Large intestine (tissue), 12 donors: ENCODE measurements around the gene ESRP2. TPM values are rescaled to one million over a fixed set of nuclear protein-coding genes. Genes with fewer than 3 reads are reported as not detected.

ENCODE experiments used
- DNase-seq, 2 donors: peaks; one replicate each; pipeline versions ENCODE4 v3.0.0 to v3.0.0-alpha.2; 2013
- H3K27ac ChIP-seq: one replicate; pipeline ENCODE4 v1.5.1; 2013; ENCODE audit warnings: low read length
- H3K27me3 ChIP-seq: 2 replicates; pipeline ENCODE4 v1.6.1; 2013; ENCODE audit warnings: low read length; ENCODE audit not compliant: control insufficient read depth, insufficient read depth
- H3K36me3 ChIP-seq: 2 replicates; pipeline ENCODE4 v1.6.1; 2013; ENCODE audit warnings: low read length; ENCODE audit not compliant: control insufficient read depth, insufficient read depth
- H3K4me1 ChIP-seq: one replicate; pipeline ENCODE4 v1.6.1; 2013; ENCODE audit warnings: low read length; ENCODE audit not compliant: control insufficient read depth, insufficient read depth
- H3K4me3 ChIP-seq: one replicate; pipeline ENCODE4 v1.5.1; 2013; ENCODE audit warnings: low read length
- H3K9me3 ChIP-seq: one replicate; pipeline ENCODE4 v1.6.1; 2013; ENCODE audit warnings: mild to moderate bottlenecking, low read depth, low read length, moderate library complexity; ENCODE audit not compliant: control insufficient read depth
- WGBS: methylation state at CpG from one replicate; pipeline ENCODE4 v1.1.5; 2013; ENCODE audit warnings: low lambda C conversion rate; ENCODE audit not compliant: insufficient coverage; 5-methylcytosine and 5-hydroxymethylcytosine counted together
- long read RNA-seq, 11 donors: transcript quantifications; one replicate each; lab custom pipeline, GENCODE V29; 2026
- polyA plus RNA-seq: library from polyadenylated mRNA; unstranded; fragments of 120-200 nt; gene quantifications from one replicate; pipeline ENCODE4 v1.2.1, GENCODE V29; 2013

The ESRP2 gene
- 40.0 TPM for polyA plus RNA-seq
- long read RNA-seq, donor 1, partial matches to known transcripts = 0 of 2 reads
- long read RNA-seq, donor 1, other reads (novel, unspliced or antisense) = 0 of 2 reads
- long read RNA-seq, donor 2, partial matches to known transcripts = 0 of 2 reads
- long read RNA-seq, donor 2, other reads (novel, unspliced or antisense) = 0 of 2 reads
- long read RNA-seq, donor 3 = 0 reads
- long read RNA-seq, donor 4 = 0 reads
- long read RNA-seq, donor 5, partial matches to known transcripts = 0 of 2 reads
- long read RNA-seq, donor 5, other reads (novel, unspliced or antisense) = 0 of 2 reads
- long read RNA-seq, donor 6, partial matches to known transcripts = 0 of 1 reads
- long read RNA-seq, donor 6, other reads (novel, unspliced or antisense) = 0 of 1 reads
- long read RNA-seq, donor 7 = 0 reads
- long read RNA-seq, donor 8, partial matches to known transcripts = 0 of 3 reads
- long read RNA-seq, donor 8, other reads (novel, unspliced or antisense) = 0 of 3 reads
- long read RNA-seq, donor 9, partial matches to known transcripts = 0 of 3 reads
- long read RNA-seq, donor 9, other reads (novel, unspliced or antisense) = 0 of 3 reads
- long read RNA-seq, donor 10, partial matches to known transcripts = 0 of 2 reads
- long read RNA-seq, donor 10, other reads (novel, unspliced or antisense) = 0 of 2 reads
- long read RNA-seq, donor 11, partial matches to known transcripts = 0 of 2 reads
- long read RNA-seq, donor 11, other reads (novel, unspliced or antisense) = 0 of 2 reads

DNA sequence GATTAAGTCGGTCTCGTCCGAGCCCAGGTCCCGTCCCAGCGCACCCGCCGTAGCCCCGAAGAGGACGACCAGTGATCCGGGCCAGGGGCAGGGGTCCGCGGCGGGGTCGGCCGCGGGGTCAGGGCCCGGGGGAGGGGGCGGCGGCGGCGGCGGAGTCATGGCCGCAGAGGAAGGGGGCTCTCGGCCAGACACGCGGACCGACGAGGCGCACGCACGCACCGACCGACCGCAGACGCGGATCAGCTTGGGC, at the start of gene ESRP2:
TSS of gene ESRP2 (minus strand) at position 241 of the 250 bp plus-strand sequence. CDS start at position 159, 82 bp downstream.
- Histone ChIP-seq H3K27ac (peak within 1 kb of the TSS; percentile 94), H3K36me3 (peaks cover 18% of the 10 kb centered on the region), H3K4me3 (peak within 1 kb of the TSS; percentile 59), H3K9me3 (no peaks in the 10 kb centered on the region), H3K4me1 (peaks cover 24% of the 10 kb centered on the region), H3K27me3 (peaks cover 20% of the 10 kb centered on the region)
- DNase-seq = no peak
- no CpG with 5 or more reads among the region's 36 CpGs for WGBS

DNA sequence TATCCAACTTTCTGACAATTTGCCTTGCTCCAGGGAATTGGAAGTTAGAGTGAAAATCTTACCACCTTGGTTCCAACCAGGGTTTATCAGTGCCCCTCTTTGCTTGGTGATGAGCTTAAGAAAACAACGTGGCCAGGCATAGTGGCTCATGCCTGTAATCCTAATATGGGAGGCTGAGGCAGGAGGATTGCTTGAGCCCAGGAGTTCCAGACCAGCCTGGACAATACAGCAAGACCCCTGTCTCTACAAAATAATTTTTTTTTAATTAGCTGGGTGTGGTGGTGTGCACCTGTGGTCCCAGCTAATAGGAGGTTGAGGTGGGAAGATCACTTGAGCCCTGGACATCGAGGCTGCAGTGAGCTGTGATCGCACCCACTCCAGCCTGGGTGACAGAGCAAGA, 49.8 kb upstream of the ESRP2 start:
- no peak overlapping the region for H3K27ac ChIP-seq
- H3K4me3 ChIP-seq = no peak overlapping the region
- no peak for DNase-seq
- no peaks in the 10 kb centered on the region for H3K9me3 ChIP-seq
- WGBS = 100% methylated on average over 2 of the region's 3 CpGs
- peaks cover 23% of the 10 kb centered on the region for H3K36me3 ChIP-seq
- H3K27me3 ChIP-seq = no peaks in the 10 kb centered on the region
- H3K4me1 ChIP-seq = no peaks in the 10 kb centered on the region

DNA sequence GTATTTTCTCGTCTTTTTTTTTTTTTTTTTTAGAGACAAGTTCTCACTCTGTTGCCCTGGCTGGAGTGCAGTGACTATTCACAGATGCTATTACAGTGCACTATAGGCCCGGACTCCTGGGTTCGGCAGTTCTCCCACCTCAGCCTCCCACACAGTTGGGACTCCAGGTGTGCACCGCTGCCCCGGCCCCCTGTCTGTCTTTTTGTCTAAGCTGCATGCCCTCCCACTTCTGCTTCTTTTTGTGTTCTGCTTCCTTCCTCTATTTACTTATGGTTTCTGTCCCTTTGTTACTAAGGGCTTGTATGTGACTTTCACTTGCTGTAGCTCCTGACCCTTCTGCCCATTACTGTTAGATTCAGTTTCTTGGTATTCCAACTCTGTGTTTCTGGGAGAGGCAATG, 48.9 kb upstream of the ESRP2 start:
- Histone ChIP-seq H3K4me1 (no peaks in the 10 kb centered on the region), H3K27ac (no peak overlapping the region), H3K4me3 (no peak overlapping the region), H3K9me3 (no peaks in the 10 kb centered on the region), H3K27me3 (no peaks in the 10 kb centered on the region), H3K36me3 (peaks cover 18% of the 10 kb centered on the region)
- WGBS = 62% methylated on average over 2 of the region's 5 CpGs
- DNase-seq = no peak

DNA sequence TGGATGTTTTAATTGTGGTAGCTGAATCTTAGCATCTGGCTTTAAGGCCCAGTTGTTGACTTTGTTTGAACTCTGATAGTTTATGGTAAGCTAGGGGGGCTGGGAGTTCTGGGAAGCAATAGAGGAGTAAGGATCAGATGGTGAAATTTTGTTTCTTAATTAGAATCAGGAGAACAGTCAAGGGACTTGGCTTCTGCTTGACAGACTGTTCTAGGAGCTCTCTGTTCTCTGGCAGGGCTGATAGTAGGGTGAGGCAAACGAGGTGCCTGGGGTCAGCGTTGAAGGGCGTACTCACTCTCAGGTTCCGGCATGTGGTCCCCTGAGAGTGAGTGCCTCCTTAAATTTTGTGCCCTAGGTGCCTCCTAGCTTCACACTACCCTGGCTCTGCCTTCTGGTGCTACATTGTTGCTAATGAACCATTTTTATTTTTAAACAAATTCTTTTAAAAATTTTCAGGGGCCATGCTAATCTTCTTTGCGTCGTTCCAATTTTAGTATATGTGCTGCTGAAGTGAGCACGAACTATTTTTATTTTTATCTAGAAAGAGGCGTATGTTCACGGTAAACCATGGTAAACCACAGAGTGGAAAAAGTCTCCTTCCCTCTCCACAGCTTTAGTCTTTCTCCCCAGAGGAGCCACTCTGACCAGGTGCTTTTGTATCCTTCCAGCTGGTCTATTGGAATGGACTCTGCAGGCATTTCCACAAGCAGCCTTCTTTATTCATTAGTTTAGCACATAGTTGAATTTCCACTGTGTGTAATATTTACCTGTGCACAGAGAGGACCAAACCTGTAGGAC, 48.1 kb upstream of the ESRP2 start:
- DNase-seq = no peak
- H3K4me1 ChIP-seq = no peaks in the 10 kb centered on the region
- 100% methylated on average over 2 of the region's 9 CpGs for WGBS
- H3K36me3 ChIP-seq = peaks cover 15% of the 10 kb centered on the region
- H3K9me3 ChIP-seq = no peaks in the 10 kb centered on the region
- H3K27me3 ChIP-seq = no peaks in the 10 kb centered on the region
- no peak overlapping the region for H3K27ac ChIP-seq
- no peak overlapping the region for H3K4me3 ChIP-seq

DNA sequence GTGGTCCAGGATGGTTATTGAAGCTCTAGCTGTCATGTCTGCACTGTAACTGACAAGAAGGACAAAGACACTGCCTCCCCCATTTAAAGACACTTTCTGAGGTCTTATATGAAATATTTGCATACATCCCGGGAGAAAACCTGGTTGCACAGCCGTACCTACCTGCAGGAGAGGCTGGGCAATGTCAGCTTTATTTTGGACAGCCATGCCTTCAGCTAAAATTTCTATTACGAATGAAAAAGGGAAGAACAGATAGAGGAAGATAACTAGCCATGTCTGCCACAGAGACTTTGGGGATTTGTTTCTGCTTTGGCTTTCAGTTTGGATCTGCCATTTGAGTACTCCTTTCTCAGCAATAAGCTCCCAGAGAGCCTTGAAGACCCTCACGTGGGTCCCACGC, 47.4 kb upstream of the ESRP2 start:
- Histone ChIP-seq H3K4me3 (no peak overlapping the region), H3K27me3 (no peaks in the 10 kb centered on the region), H3K27ac (no peak overlapping the region), H3K4me1 (no peaks in the 10 kb centered on the region), H3K36me3 (peaks cover 14% of the 10 kb centered on the region), H3K9me3 (no peaks in the 10 kb centered on the region)
- WGBS = no CpG with 5 or more reads among the region's 5 CpGs
- no peak for DNase-seq

DNA sequence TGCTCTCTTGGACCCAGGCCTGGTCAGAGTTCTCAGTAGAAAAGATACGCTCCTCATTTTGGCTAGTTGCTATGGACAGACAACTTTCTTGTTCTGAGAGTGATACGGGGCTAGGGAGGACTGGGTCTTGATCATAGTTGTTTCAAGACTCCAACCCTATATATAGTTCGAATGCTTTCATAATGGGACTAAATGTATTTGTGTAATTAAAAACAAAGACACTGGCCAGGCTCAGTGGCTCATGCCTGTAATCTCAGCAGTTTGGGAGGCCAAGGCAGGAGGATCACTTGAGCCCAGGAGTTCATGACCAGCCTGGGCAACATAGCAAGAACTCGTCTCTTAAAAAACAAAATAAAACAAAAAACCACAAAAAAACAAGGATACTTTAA, 46.1 kb upstream of the ESRP2 start:
- Histone ChIP-seq H3K4me1 (no peaks in the 10 kb centered on the region), H3K36me3 (peaks cover 11% of the 10 kb centered on the region), H3K27ac (no peak overlapping the region), H3K27me3 (no peaks in the 10 kb centered on the region), H3K9me3 (no peaks in the 10 kb centered on the region), H3K4me3 (no peak overlapping the region)
- WGBS = no CpG with 5 or more reads among the region's 4 CpGs
- DNase-seq = no peak

DNA sequence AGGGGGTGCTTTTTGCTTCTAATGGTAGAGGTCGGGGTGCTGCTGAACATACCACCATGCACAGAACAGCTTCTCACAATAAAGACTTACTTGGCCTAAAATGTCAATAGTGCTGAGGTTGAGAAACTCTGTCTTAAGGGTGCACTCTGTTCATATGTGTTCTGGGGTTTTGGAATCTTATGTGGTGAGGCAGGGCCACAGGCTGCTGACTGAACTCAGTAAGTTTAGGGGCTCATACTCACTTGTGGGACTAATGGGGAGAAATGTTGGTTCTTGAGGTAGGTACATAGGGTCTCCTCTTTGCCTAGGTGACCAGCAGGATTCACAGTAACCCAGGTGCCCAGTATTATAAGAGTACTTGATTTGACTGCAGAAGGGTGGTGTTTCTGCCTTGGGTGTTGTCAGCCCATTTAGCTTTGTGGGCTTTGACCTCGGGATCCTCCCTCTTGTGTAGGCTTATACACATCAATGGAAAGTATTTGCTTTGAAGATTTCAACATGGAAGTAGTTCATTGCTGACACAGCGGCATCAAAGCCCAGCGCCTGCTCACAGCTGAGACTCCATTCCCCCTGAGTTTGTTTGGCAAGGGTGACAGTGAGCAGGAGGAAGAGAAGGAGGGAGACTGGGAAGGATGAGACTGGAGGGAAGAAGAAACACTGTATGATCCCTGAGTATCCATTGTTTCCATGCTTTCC, 45.6 kb upstream of the ESRP2 start:
- no peaks in the 10 kb centered on the region for H3K9me3 ChIP-seq
- H3K27ac ChIP-seq = no peak overlapping the region
- WGBS = no CpG with 5 or more reads among the region's 4 CpGs
- H3K4me3 ChIP-seq = no peak overlapping the region
- H3K4me1 ChIP-seq = no peaks in the 10 kb centered on the region
- H3K27me3 ChIP-seq = no peaks in the 10 kb centered on the region
- H3K36me3 ChIP-seq = peaks cover 10% of the 10 kb centered on the region
- DNase-seq = no peak

DNA sequence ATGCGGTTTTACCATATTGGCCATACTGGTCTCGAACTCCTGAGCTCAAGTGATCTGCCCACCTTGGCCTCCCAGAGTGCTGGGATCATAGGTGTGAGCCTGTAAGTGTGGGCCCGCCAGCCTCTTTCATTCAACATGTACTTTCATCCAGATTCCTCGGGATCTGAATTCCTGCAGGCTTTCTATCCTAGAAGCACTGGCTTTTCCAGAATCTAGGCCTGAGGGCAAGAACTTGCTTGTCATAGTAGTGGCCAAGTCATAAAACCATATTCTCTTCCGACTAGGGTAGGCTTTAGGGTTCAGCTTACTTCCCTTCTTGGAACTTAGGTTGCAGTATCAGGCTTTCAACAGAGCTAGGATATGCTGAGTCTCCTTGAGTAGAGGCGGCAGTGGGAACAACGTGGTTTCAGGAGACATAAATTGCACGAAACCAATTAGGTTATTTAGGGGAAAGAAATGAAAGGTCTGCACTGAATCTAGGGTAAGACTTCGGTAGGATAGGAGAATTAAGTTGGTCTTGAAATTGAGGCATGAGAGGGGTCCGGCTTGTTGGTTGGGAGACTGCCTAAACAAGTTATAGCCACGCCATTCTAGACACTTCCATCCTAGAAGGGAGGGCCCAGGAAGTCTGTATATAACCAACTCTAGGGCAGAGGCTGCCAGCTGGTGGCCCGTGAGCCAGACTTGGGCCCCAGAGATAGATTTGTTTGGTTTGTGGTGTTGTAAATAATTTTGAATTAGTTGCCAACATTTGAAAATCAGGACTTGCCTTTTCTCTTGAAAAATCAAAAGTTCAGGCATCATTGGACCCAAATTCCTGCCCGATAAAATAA, 44.0 kb upstream of the ESRP2 start:
- no peak for DNase-seq
- WGBS = 91% methylated on average over 4 of the region's 13 CpGs
- no peak overlapping the region for H3K4me3 ChIP-seq
- H3K27me3 ChIP-seq = no peaks in the 10 kb centered on the region
- H3K9me3 ChIP-seq = no peaks in the 10 kb centered on the region
- H3K4me1 ChIP-seq = no peaks in the 10 kb centered on the region
- H3K27ac ChIP-seq = no peak overlapping the region
- peaks cover 7% of the 10 kb centered on the region for H3K36me3 ChIP-seq

DNA sequence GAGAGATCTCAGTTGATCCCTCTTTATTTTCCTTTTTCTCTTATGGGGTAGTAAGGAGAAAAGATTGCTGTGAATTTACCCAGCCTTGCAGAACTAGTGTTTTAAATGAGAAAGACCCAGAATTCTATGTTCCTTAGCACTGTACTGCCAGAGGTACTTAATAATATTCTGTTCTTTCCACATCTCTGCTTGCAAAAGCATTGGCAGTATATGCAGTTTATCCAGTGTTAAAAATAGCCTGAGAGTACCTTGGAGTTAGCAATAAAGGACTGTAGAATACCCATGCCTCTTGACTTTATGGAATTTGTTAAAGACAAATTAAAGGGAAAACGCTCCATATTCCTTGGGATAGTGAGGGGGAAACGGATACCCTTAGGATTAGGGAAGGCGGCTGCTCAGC, 40.3 kb upstream of the ESRP2 start:
- no peak for DNase-seq
- Histone ChIP-seq H3K4me1 (peaks cover 13% of the 10 kb centered on the region), H3K27me3 (no peaks in the 10 kb centered on the region), H3K4me3 (no peak overlapping the region), H3K9me3 (no peaks in the 10 kb centered on the region), H3K27ac (no peak overlapping the region), H3K36me3 (peaks cover 14% of the 10 kb centered on the region)
- no CpG with 5 or more reads among the region's 3 CpGs for WGBS
